GM06990 (cell line): ENCODE data around the gene ARHGEF1.

Experiments
- DNase-seq: peaks from one replicate; pipeline ENCODE4 v3.0.0-alpha.2; 2011; ENCODE audit not compliant: insufficient read length; ENCODE audit errors: extremely low read depth
- H3K27me3 ChIP-seq: replicated peaks from 2 replicates; pipeline ENCODE4 v1.6.0; 2011; ENCODE audit warnings: low read length; ENCODE audit not compliant: control insufficient read depth, insufficient read depth
- H3K36me3 ChIP-seq: 2 replicates; pipeline ENCODE4 v1.5.1; 2011; ENCODE audit warnings: low read length; ENCODE audit not compliant: control insufficient read depth, insufficient read depth
- H3K4me3 ChIP-seq: replicated peaks from 2 replicates; pipeline ENCODE4 v1.5.1; 2011; ENCODE audit warnings: low read depth, mild to moderate bottlenecking, control low read depth, low read length
- CTCF ChIP-seq: IDR thresholded peaks from 2 replicates; pipeline ENCODE4 v1.5.1; 2011; ENCODE audit warnings: low read length, control low read depth, mild to moderate bottlenecking, inconsistent platforms; ENCODE audit not compliant: insufficient read depth, poor library complexity, severe bottlenecking

Gene ARHGEF1

GRCh38 chr19:41926763-41927496 lies 43.9 kb downstream of the ARHGEF1 start:
- no peak for TF ChIP-seq CTCF
- H3K4me3 ChIP-seq, result no peak overlapping the region
- no peak for DNase-seq
- H3K27me3 ChIP-seq, result peaks cover 7% of the 10 kb centered on the region
- H3K36me3 ChIP-seq, result no peaks in the 10 kb centered on the region

- no peak for TF ChIP-seq CTCF
- no peaks in the 10 kb centered on the region for H3K36me3 ChIP-seq
- peaks cover 7% of the 10 kb centered on the region for H3K27me3 ChIP-seq
- H3K4me3 ChIP-seq, result peak overlapping the region; percentile 52
- DNase-seq, result no peak
These were observed 44.7 kb downstream of the ARHGEF1 start for GRCh38 chr19:41927497-41928192.

GRCh38 chr19:41928221-41928683 lies 45.3 kb downstream of the ARHGEF1 start, which contains the start of gene ERFL:
Gene ERFL (minus strand): TSS chr19:41928449. CDS start chr19:41912919, 15,530 bp downstream.
- Histone ChIP-seq H3K4me3 (peak within 1 kb of the TSS; percentile 52), H3K27me3 (peaks cover 7% of the 10 kb centered on the region), H3K36me3 (no peaks in the 10 kb centered on the region)
- no peak for TF ChIP-seq CTCF
- no peak for DNase-seq

- Histone ChIP-seq H3K36me3 (no peaks in the 10 kb centered on the region), H3K4me3 (peak overlapping the region; percentile 47), H3K27me3 (peaks cover 7% of the 10 kb centered on the region)
- no peak for TF ChIP-seq CTCF
- DNase-seq, result no peak
These were observed 46.0 kb downstream of the ARHGEF1 start for GRCh38 chr19:41928754-41929535.

- Histone ChIP-seq H3K4me3 (no peak overlapping the region), H3K27me3 (peaks cover 7% of the 10 kb centered on the region), H3K36me3 (no peaks in the 10 kb centered on the region)
- no peak for TF ChIP-seq CTCF
- no peak for DNase-seq
These were observed 46.6 kb downstream of the ARHGEF1 start for GRCh38 chr19:41929536-41930071.
